HG03521 (cell line): ENCODE data around the gene KCNB1.

ENCODE experiments used
- ATAC-seq: cut with Tn5 transposase; IDR thresholded peaks from one replicate; pipeline ENCODE4 v1.9.1; 2021; ENCODE audit warnings: mild to moderate bottlenecking, moderate library complexity; ENCODE audit not compliant: unreplicated experiment

The KCNB1 gene

GRCh38 chr20:49482621-49483017, at the start of gene KCNB1:
Gene KCNB1, minus strand, starts transcription at chr20:49482668. Its CDS starts 188 bp downstream, at chr20:49482480.
- no peak for ATAC-seq

- ATAC-seq: no peak
These were observed 47.0 kb upstream of the KCNB1 start for GRCh38 chr20:49529470-49529869.

GRCh38 chr20:49526568-49526967, 44.1 kb upstream of the KCNB1 start:
- no peak for ATAC-seq

- ATAC-seq: no peak
These were observed 43.6 kb upstream of the KCNB1 start for GRCh38 chr20:49526056-49526455.

- no peak for ATAC-seq
These were observed 41.4 kb upstream of the KCNB1 start for GRCh38 chr20:49523767-49524360.

- ATAC-seq: no peak
These were observed 38.9 kb upstream of the KCNB1 start for GRCh38 chr20:49521356-49521755.

- ATAC-seq: no peak
These were observed 37.4 kb upstream of the KCNB1 start for GRCh38 chr20:49519777-49520359.

GRCh38 chr20:49519212-49519712, 36.8 kb upstream of the KCNB1 start:
- no peak for ATAC-seq

GRCh38 chr20:49518576-49518975, 36.1 kb upstream of the KCNB1 start:
- no peak for ATAC-seq

GRCh38 chr20:49517805-49518100, 35.3 kb upstream of the KCNB1 start:
- no peak for ATAC-seq

GRCh38 chr20:49516916-49517804, 34.7 kb upstream of the KCNB1 start:
- ATAC-seq: no peak

GRCh38 chr20:49515586-49515985, 33.1 kb upstream of the KCNB1 start:
- ATAC-seq: no peak

GRCh38 chr20:49513517-49513916, 31.0 kb upstream of the KCNB1 start:
- no peak for ATAC-seq

GRCh38 chr20:49513009-49513408, 30.5 kb upstream of the KCNB1 start:
- no peak for ATAC-seq

GRCh38 chr20:49511788-49512525, 29.5 kb upstream of the KCNB1 start:
- no peak for ATAC-seq

- ATAC-seq: no peak
These were observed 28.2 kb upstream of the KCNB1 start for GRCh38 chr20:49510562-49511122.

GRCh38 chr20:49508435-49509199, 26.1 kb upstream of the KCNB1 start:
- no peak for ATAC-seq

- no peak for ATAC-seq
These were observed 25.4 kb upstream of the KCNB1 start for GRCh38 chr20:49507741-49508434.

GRCh38 chr20:49505518-49505917, 23.1 kb upstream of the KCNB1 start:
- no peak for ATAC-seq

GRCh38 chr20:49503176-49503575, 20.7 kb upstream of the KCNB1 start:
- ATAC-seq: no peak
